ENCODE measurements around the gene RUNX2. TPM values are rescaled to one million over a fixed set of nuclear protein-coding genes. Genes with fewer than 3 reads are reported as not detected.

RUNX2 gene
- total and polyA plus RNA-seq, 2 experiments from 2014 or later: 0.66 to 1.7 TPM

DNA sequence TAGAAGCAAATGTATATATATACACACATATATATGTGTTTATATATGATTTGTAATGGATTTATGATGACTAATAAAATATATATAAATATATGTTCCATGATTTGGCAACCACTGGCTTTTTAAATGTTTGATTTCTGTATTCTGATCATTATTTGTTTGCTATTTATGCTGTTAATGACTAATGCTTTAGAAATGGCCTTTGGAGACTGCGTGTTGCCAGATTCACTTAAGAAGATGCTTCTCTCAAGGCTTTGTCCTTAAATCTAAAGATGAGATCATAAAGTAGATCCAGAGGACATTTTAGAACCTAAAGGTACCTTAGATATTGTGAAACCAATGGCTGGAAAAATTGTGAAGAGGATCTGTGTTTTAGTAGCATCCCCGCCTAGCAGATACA, 165.6 kb downstream of the RUNX2 start (continued):
- TF ChIP-seq ZNF462 (CRISPR knock-in tag; IDR thresholded peaks at IDR 0.05) (no peak), ZNF114 (CRISPR knock-in tag; IDR thresholded peaks at IDR 0.05) (no peak), EZH2 (IDR thresholded peaks at IDR 0.05; ENCODE audit: low read depth, unreplicated experiment) (no peak)

DNA sequence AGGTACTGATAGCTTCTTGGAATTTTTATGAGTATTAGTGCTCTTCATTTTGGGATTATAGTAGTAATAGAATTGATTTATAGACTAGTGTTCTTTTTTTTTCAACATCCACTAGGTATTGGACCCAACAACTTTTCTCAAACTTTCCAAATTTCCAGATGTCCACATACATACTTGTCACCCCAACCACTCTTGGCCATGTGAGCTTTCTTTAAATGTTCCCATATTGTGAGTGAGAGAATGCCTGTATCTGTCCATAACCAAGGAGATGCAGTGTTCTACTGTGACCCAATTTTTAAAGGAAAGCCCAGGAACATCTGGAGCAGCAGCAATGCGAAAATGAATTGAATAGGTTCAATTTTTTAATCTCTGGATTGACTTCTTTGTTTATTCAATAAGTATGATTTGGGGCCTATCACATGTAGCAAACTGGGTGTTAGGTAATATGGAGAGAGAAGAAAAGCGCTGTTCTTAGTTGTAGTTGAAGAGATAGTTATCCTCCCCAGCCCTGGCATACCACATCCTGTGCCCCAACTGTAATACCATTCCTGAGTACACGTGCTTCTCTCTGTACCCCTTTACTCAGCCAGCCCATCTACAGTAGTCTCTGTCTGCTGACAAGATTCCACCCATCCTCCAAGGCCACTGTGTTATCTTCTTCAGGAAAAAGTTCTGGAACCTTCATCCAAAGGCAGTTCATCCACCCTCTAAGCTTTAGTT, 166.4 kb downstream of the RUNX2 start:
- Histone ChIP-seq H2AFZ (no peak overlapping the region), H3K4me2 (no peak overlapping the region), H3K9me2 (ENCODE audit: insufficient read depth) (peaks cover 6% of the 10 kb centered on the region; the same call in 1 of the 2 replicates), H3K36me3 (ENCODE audit: insufficient read depth) (no peaks in the 10 kb centered on the region), H4K20me1 (replicated peaks; ENCODE audit: insufficient read depth) (no peaks in the 10 kb centered on the region), H3K79me2 (replicated peaks; ENCODE audit: insufficient read depth) (no peaks in the 10 kb centered on the region), H3K4me3 (no peak overlapping the region), H3K27me3 (ENCODE audit: insufficient read depth) (no peaks in the 10 kb centered on the region), H3K4me1 (ENCODE audit: insufficient read depth) (no peaks in the 10 kb centered on the region), H3F3A (replicated peaks; ENCODE audit: low read depth) (no peaks in the 10 kb centered on the region), H3K27ac (ENCODE audit: low read depth) (no peak overlapping the region)
- no peaks in the 10 kb centered on the region for H3K9me3 Mint-ChIP-seq
- ATAC-seq: no peak
- H3K27ac Mint-ChIP-seq: no peak overlapping the region
- H3K27me3 Mint-ChIP-seq (ENCODE audit: insufficient read depth, low read depth, poor library complexity): no peaks in the 10 kb centered on the region
- H3K4me3 Mint-ChIP-seq: no peak overlapping the region
- no peaks in the 10 kb centered on the region for H3K36me3 Mint-ChIP-seq (ENCODE audit: low read depth)
- no peak for DNase-seq (ENCODE audit: low spot score)
- peaks cover 6% of the 10 kb centered on the region; the same call in 2 of the 3 replicates for H3K4me1 Mint-ChIP-seq
- TF ChIP-seq, protein P1, sequence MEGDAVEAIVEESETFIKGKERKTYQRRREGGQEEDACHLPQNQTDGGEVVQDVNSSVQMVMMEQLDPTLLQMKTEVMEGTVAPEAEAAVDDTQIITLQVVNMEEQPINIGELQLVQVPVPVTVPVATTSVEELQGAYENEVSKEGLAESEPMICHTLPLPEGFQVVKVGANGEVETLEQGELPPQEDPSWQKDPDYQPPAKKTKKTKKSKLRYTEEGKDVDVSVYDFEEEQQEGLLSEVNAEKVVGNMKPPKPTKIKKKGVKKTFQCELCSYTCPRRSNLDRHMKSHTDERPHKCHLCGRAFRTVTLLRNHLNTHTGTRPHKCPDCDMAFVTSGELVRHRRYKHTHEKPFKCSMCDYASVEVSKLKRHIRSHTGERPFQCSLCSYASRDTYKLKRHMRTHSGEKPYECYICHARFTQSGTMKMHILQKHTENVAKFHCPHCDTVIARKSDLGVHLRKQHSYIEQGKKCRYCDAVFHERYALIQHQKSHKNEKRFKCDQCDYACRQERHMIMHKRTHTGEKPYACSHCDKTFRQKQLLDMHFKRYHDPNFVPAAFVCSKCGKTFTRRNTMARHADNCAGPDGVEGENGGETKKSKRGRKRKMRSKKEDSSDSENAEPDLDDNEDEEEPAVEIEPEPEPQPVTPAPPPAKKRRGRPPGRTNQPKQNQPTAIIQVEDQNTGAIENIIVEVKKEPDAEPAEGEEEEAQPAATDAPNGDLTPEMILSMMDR (conservative IDR thresholded peaks at IDR 0.05; ENCODE audit: low read depth in 2 of 2): no peak
- no peak for TF ChIP-seq ZNF114 (CRISPR knock-in tag; IDR thresholded peaks at IDR 0.05)
- TF ChIP-seq NANOG (IDR thresholded peaks at IDR 0.05; ENCODE audit: borderline replicate concordance): no peak
- TF ChIP-seq JUNB (IDR thresholded peaks at IDR 0.05; ENCODE audit: unreplicated experiment): no peak
- TF ChIP-seq EZH2 (IDR thresholded peaks at IDR 0.05; ENCODE audit: low read depth, unreplicated experiment): no peak
- TF ChIP-seq EZH2phosphoT487 (IDR thresholded peaks at IDR 0.05; ENCODE audit: unreplicated experiment): no peak
- TF ChIP-seq POLR2AphosphoS5 (IDR thresholded peaks at IDR 0.05; ENCODE audit: low read depth): no peak
- no peak for TF ChIP-seq CREB1 (CRISPR knock-in tag; IDR thresholded peaks at IDR 0.05; ENCODE audit: low read depth)
- TF ChIP-seq, protein P2, sequence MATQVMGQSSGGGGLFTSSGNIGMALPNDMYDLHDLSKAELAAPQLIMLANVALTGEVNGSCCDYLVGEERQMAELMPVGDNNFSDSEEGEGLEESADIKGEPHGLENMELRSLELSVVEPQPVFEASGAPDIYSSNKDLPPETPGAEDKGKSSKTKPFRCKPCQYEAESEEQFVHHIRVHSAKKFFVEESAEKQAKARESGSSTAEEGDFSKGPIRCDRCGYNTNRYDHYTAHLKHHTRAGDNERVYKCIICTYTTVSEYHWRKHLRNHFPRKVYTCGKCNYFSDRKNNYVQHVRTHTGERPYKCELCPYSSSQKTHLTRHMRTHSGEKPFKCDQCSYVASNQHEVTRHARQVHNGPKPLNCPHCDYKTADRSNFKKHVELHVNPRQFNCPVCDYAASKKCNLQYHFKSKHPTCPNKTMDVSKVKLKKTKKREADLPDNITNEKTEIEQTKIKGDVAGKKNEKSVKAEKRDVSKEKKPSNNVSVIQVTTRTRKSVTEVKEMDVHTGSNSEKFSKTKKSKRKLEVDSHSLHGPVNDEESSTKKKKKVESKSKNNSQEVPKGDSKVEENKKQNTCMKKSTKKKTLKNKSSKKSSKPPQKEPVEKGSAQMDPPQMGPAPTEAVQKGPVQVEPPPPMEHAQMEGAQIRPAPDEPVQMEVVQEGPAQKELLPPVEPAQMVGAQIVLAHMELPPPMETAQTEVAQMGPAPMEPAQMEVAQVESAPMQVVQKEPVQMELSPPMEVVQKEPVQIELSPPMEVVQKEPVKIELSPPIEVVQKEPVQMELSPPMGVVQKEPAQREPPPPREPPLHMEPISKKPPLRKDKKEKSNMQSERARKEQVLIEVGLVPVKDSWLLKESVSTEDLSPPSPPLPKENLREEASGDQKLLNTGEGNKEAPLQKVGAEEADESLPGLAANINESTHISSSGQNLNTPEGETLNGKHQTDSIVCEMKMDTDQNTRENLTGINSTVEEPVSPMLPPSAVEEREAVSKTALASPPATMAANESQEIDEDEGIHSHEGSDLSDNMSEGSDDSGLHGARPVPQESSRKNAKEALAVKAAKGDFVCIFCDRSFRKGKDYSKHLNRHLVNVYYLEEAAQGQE (IDR thresholded peaks at IDR 0.05; ENCODE audit: unreplicated experiment): no peak
- no peak for TF ChIP-seq ZNF331 (CRISPR knock-in tag; IDR thresholded peaks at IDR 0.05; ENCODE audit: low read depth)
- no peak for TF ChIP-seq STAT1 (IDR thresholded peaks at IDR 0.05; ENCODE audit: unreplicated experiment)
